Transverse colon (tissue), 4 donors: ENCODE results near the gene ATF7IP2. TPM values are rescaled to one million over a fixed set of nuclear protein-coding genes. Genes with fewer than 3 reads are reported as not detected.
"Not testable (repeated sequence)": the region's sequence is repeated elsewhere in the genome, so short reads cannot be mapped to it uniquely, and the experiment has no call there.

Source experiments
- DNase-seq: peaks from one replicate; pipeline ENCODE4 v3.0.0-alpha.2; 2019
- H3K27ac ChIP-seq, 4 donors: fragments of 200-600 bp; sonication (generic); 2 replicates each; pipeline ENCODE4 v1.5.1; 2016 to 2018; ENCODE audit warnings: inconsistent platforms in 4 of 4
- H3K27me3 ChIP-seq: fragments of 200-600 bp; sonication (generic); 2 replicates; pipeline ENCODE4 v1.5.1; 2017; ENCODE audit warnings: inconsistent platforms
- H3K36me3 ChIP-seq, 4 donors: fragments of 200-600 bp; sonication (generic); 2 replicates each; pipeline ENCODE4 v1.5.1; 2017 to 2019; ENCODE audit warnings: inconsistent platforms in 4 of 4
- H3K4me1 ChIP-seq, 4 donors: fragments of 200-600 bp; sonication (generic); 2 replicates each; pipeline ENCODE4 v1.5.1; 2017 to 2020; ENCODE audit warnings: inconsistent platforms in 4 of 4
- H3K4me3 ChIP-seq, 4 donors: fragments of 200-600 bp; sonication (generic); 1 replicate in 1 of 4; 2 replicates in 3 of 4; pipeline versions ENCODE4 v1.5.1 to v1.6.1; 2017 to 2019; ENCODE audit warnings: inconsistent platforms in 4 of 4
- H3K9me3 ChIP-seq, 2 donors: fragments of 200-600 bp; sonication (generic); 2 replicates each; pipeline ENCODE4 v1.5.1; 2017 to 2019; ENCODE audit warnings: inconsistent platforms in 2 of 2
- CTCF ChIP-seq, 5 experiments: fragments of 200-600 bp in 3 of 5; fragments of 450-650 bp in 2 of 5; sonication (generic) in 3 of 5; IDR thresholded peaks; 1 replicate in 2 of 5; 2 replicates in 3 of 5; pipeline ENCODE4 v1.5.1; 2016 to 2017; ENCODE audit warnings: antibody characterized with exemption in 5 of 5, inconsistent platforms in 3 of 5, mild to moderate bottlenecking in 2 of 5, moderate library complexity in 1 of 5
- EP300 ChIP-seq: sonication (generic); formaldehyde crosslinking; IDR thresholded peaks from one replicate; pipeline ENCODE4 v1.6.1; 2017; ENCODE audit warnings: antibody characterized with exemption, low read depth
- POLR2A ChIP-seq: fragments of 450-650 bp; IDR thresholded peaks from one replicate; pipeline ENCODE4 v1.6.1; 2016; ENCODE audit warnings: antibody characterized with exemption, mild to moderate bottlenecking, moderate library complexity
- POLR2AphosphoS5 ChIP-seq, 3 donors: sonication (generic); formaldehyde crosslinking; IDR thresholded peaks; one replicate each; pipeline ENCODE4 v1.6.1; 2016; ENCODE audit warnings: antibody characterized with exemption in 3 of 3
- WGBS, 2 donors: methylation state at CpG; one replicate each; pipeline ENCODE4 v1.1.5; 2018; ENCODE audit warnings: low coverage in 1 of 2; 5-methylcytosine and 5-hydroxymethylcytosine counted together
- in situ Hi-C, 4 donors: fragments of 200-750 bp; cut with MboI; loops; one replicate each; pipeline versions ENCODE4 v1.15.0 to v1.15.1; 2017; ENCODE audit warnings: low sequenced_read_pairs in 3 of 4, low pct_ligation_motif_present in 1 of 4, low pct_unique_long_range_greater_than_20kb in 1 of 4
- intact Hi-C: fragments of 100-400 bp; cut with DNase I; formaldehyde crosslinking; loops from one replicate; pipeline ENCODE4 v1.15.1; 2023; ENCODE audit warnings: low total_unique reads
- total RNA-seq, 4 donors: library from RNA; depleted of rRNA; stranded (reverse); fragments of >200 nt; gene quantifications; one replicate each; pipeline ENCODE4 v1.1.0, GENCODE V29; 2016

Gene ATF7IP2
- total RNA-seq, 4 donors from 2014 or later, result 1.5 to 22.9 (median 10.8) TPM

- Histone ChIP-seq H3K27me3 (no peaks in the 10 kb centered on the region), H3K36me3 (no peaks in the 10 kb centered on the region), H3K27ac (no peak overlapping the region), H3K4me1 (no peaks in the 10 kb centered on the region), H3K9me3 (no peaks in the 10 kb centered on the region), H3K4me3 (no peak overlapping the region)
- intact Hi-C loops, result no loop called here
- WGBS, 2 donors, result 70 to 85% methylated on average over 4 to 11 of the region's 11 CpGs
- in situ Hi-C loops, result no loop called here
- TF ChIP-seq POLR2AphosphoS5 (IDR thresholded peaks at IDR 0.05) (no peak), EP300 (no peak), CTCF (IDR thresholded peaks at IDR 0.05) (no peak), POLR2A (no peak)
- no peak for DNase-seq
These were observed 28.7 kb upstream of the ATF7IP2 start for GRCh38 chr16:10356870-10357842.

- H3K36me3 ChIP-seq, intact Hi-C loops, H3K27ac ChIP-seq, H3K9me3 ChIP-seq, DNase-seq, in situ Hi-C loops, H3K4me3 ChIP-seq, H3K4me1 ChIP-seq, H3K27me3 ChIP-seq: not testable (repeated sequence)
- 97% methylated on average over 8 of the region's 8 CpGs; no CpG with 5 or more reads in 1 of the 2 donors for WGBS, 2 donors
These were observed 24.1 kb upstream of the ATF7IP2 start for GRCh38 chr16:10361747-10362076.

GRCh38 chr16:10362077-10362863 lies 23.6 kb upstream of the ATF7IP2 start:
- H3K36me3 ChIP-seq, result no peaks in the 10 kb centered on the region
- H3K4me3 ChIP-seq, result no peak overlapping the region
- WGBS, 2 donors, result 48 to 55% methylated on average over 3 to 9 of the region's 9 CpGs
- H3K27me3 ChIP-seq, result no peaks in the 10 kb centered on the region
- TF ChIP-seq EP300 (no peak), POLR2A (no peak), POLR2AphosphoS5 (IDR thresholded peaks at IDR 0.05) (no peak), CTCF (IDR thresholded peaks at IDR 0.05) (no peak)
- in situ Hi-C loops, result no loop called here
- H3K9me3 ChIP-seq, result no peaks in the 10 kb centered on the region
- no peaks in the 10 kb centered on the region for H3K4me1 ChIP-seq
- no peak overlapping the region for H3K27ac ChIP-seq
- no peak for DNase-seq
- intact Hi-C loops, result no loop called here

GRCh38 chr16:10362864-10363197 lies 23.0 kb upstream of the ATF7IP2 start:
- H3K27me3 ChIP-seq, H3K36me3 ChIP-seq, H3K9me3 ChIP-seq, H3K27ac ChIP-seq, DNase-seq, in situ Hi-C loops, H3K4me3 ChIP-seq, intact Hi-C loops, H3K4me1 ChIP-seq: not testable (repeated sequence)
- WGBS, 2 donors, result 81 to 89% methylated on average over 3 to 4 of the region's 4 CpGs

- H3K9me3 ChIP-seq, DNase-seq, H3K27me3 ChIP-seq, in situ Hi-C loops, H3K36me3 ChIP-seq, intact Hi-C loops, H3K4me3 ChIP-seq, H3K4me1 ChIP-seq, H3K27ac ChIP-seq: not testable (repeated sequence)
- WGBS, 2 donors, result 67 to 95% methylated on average over 1 to 8 of the region's 8 CpGs
These were observed 19.2 kb upstream of the ATF7IP2 start for GRCh38 chr16:10366619-10367018.
